Right kidney (tissue), 9 donors: Measurements from ENCODE around the gene ABTB2.
"Not testable (repeated sequence)": the region's sequence is repeated elsewhere in the genome, so short reads cannot be mapped to it uniquely, and the experiment has no call there.

Source experiments
- DNase-seq: peaks from one replicate; pipeline ENCODE4 v3.0.0-alpha.2; 2016
- long read RNA-seq, 8 donors: transcript quantifications; one replicate each; lab custom pipeline, GENCODE V29; 2026

The ABTB2 gene
- long read RNA-seq, donor 1, full-length matches to known transcripts = 1 of 1 reads
- long read RNA-seq, donor 1, partial matches to known transcripts = 0 of 1 reads
- long read RNA-seq, donor 1, other reads (novel, unspliced or antisense) = 0 of 1 reads
- long read RNA-seq, donor 2, full-length matches to known transcripts = 1 of 1 reads
- long read RNA-seq, donor 2, partial matches to known transcripts = 0 of 1 reads
- long read RNA-seq, donor 2, other reads (novel, unspliced or antisense) = 0 of 1 reads
- long read RNA-seq, donor 3, full-length matches to known transcripts = 1 of 1 reads
- long read RNA-seq, donor 3, partial matches to known transcripts = 0 of 1 reads
- long read RNA-seq, donor 3, other reads (novel, unspliced or antisense) = 0 of 1 reads
- long read RNA-seq, donor 4 = 0 reads
- long read RNA-seq, donor 5 = 0 reads
- long read RNA-seq, donor 6 = 0 reads
- long read RNA-seq, donor 7 = 0 reads
- long read RNA-seq, donor 8 = 0 reads

- no peak for DNase-seq
Observed at GRCh38 chr11:34357701-34358257, at the start of gene ABTB2. ABTB2 (minus strand) TSS chr11:34358010.

- no peak for DNase-seq
Observed at GRCh38 chr11:34407121-34407813, 49.5 kb upstream of the ABTB2 start.

GRCh38 chr11:34406413-34406812 is 48.6 kb upstream of the ABTB2 start:
- DNase-seq = no peak

- DNase-seq = no peak
Observed at GRCh38 chr11:34405079-34405858, 47.5 kb upstream of the ABTB2 start.

GRCh38 chr11:34404280-34404679 is 46.5 kb upstream of the ABTB2 start:
- no peak for DNase-seq

- DNase-seq = no peak
Observed at GRCh38 chr11:34403431-34403830, 45.6 kb upstream of the ABTB2 start.

GRCh38 chr11:34397811-34398210 is 40.0 kb upstream of the ABTB2 start:
- DNase-seq = no peak

- DNase-seq = no peak
Observed at GRCh38 chr11:34397120-34397519, 39.3 kb upstream of the ABTB2 start.

GRCh38 chr11:34395916-34396550 is 38.2 kb upstream of the ABTB2 start:
- DNase-seq = no peak

GRCh38 chr11:34394771-34395300 is 37.0 kb upstream of the ABTB2 start:
- no peak for DNase-seq

- DNase-seq = no peak
Observed at GRCh38 chr11:34387653-34388052, 29.8 kb upstream of the ABTB2 start.

GRCh38 chr11:34386356-34386755 is 28.5 kb upstream of the ABTB2 start:
- DNase-seq = not testable (repeated sequence)

GRCh38 chr11:34382532-34383276 is 24.9 kb upstream of the ABTB2 start:
- DNase-seq = no peak

- DNase-seq = no peak
Observed at GRCh38 chr11:34381775-34382174, 24.0 kb upstream of the ABTB2 start.

- no peak for DNase-seq
Observed at GRCh38 chr11:34380696-34381095, 22.9 kb upstream of the ABTB2 start.

- no peak for DNase-seq
Observed at GRCh38 chr11:34379539-34379938, 21.7 kb upstream of the ABTB2 start.

- DNase-seq = no peak
Observed at GRCh38 chr11:34379079-34379478, 21.3 kb upstream of the ABTB2 start.

- no peak for DNase-seq
Observed at GRCh38 chr11:34373727-34374126, 15.9 kb upstream of the ABTB2 start.

- DNase-seq = no peak
Observed at GRCh38 chr11:34366522-34366921, 8.7 kb upstream of the ABTB2 start.

- no peak for DNase-seq
Observed at GRCh38 chr11:34364102-34364501, 6.3 kb upstream of the ABTB2 start.
